Ectodermal cell (in vitro differentiated cells): ENCODE measurements around the gene PARD3B.

ENCODE experiments used
- H3K27ac ChIP-seq: 2 replicates; pipeline ENCODE4 v1.7.0; 2013; ENCODE audit warnings: mild to moderate bottlenecking, low read depth, low read length; ENCODE audit not compliant: insufficient read depth, poor library complexity, severe bottlenecking
- H3K27me3 ChIP-seq: 2 replicates; pipeline ENCODE4 v1.7.0; 2013; ENCODE audit warnings: mild to moderate bottlenecking, low read length; ENCODE audit not compliant: insufficient read depth, control insufficient read depth, poor library complexity, severe bottlenecking
- H3K36me3 ChIP-seq: one replicate; pipeline ENCODE4 v1.7.0; 2013; ENCODE audit warnings: low read length; ENCODE audit not compliant: control insufficient read depth, insufficient read depth
- H3K4me1 ChIP-seq: one replicate; pipeline ENCODE4 v1.7.0; 2013; ENCODE audit warnings: low read length; ENCODE audit not compliant: control insufficient read depth, insufficient read depth
- H3K4me3 ChIP-seq: 2 replicates; pipeline ENCODE4 v1.7.0; 2013; ENCODE audit warnings: low read depth, low read length, control low read depth; ENCODE audit not compliant: insufficient read depth
- H3K9me3 ChIP-seq: 2 replicates; pipeline ENCODE4 v1.7.0; 2013; ENCODE audit warnings: mild to moderate bottlenecking, low read length, moderate library complexity; ENCODE audit not compliant: control insufficient read depth
- WGBS, 2 experiments: methylation state at CpG; one replicate each; pipeline ENCODE4 v1.1.7; 2013; ENCODE audit warnings: missing lambda C conversion rate in 2 of 2; 5-methylcytosine and 5-hydroxymethylcytosine counted together

PARD3B gene

DNA sequence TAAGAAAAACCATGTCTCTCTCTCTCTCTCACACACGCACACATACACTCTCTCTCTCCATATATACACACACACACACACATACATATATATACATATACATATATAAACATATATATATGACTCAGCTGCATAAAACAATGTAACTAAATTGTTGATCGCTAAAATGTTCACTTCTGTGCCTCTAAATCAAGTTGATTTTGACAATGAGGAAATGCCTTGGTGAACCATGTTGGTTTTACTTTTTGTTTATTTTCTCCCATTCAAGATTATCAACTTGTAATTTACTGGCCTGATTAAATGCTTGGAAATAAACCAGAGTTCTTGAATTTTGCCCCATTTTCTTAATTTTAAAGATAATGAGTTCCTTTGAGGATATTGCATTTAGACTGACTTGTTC is 500.4 kb downstream of the PARD3B start:
- Histone ChIP-seq H3K27ac (no peak overlapping the region), H3K27me3 (no peaks in the 10 kb centered on the region), H3K4me3 (no peak overlapping the region), H3K36me3 (no peaks in the 10 kb centered on the region), H3K9me3 (no peaks in the 10 kb centered on the region), H3K4me1 (peaks cover 15% of the 10 kb centered on the region)
- WGBS, 2 experiments = 83 to 100% methylated on average over 1 to 2 of the region's 2 CpGs

DNA sequence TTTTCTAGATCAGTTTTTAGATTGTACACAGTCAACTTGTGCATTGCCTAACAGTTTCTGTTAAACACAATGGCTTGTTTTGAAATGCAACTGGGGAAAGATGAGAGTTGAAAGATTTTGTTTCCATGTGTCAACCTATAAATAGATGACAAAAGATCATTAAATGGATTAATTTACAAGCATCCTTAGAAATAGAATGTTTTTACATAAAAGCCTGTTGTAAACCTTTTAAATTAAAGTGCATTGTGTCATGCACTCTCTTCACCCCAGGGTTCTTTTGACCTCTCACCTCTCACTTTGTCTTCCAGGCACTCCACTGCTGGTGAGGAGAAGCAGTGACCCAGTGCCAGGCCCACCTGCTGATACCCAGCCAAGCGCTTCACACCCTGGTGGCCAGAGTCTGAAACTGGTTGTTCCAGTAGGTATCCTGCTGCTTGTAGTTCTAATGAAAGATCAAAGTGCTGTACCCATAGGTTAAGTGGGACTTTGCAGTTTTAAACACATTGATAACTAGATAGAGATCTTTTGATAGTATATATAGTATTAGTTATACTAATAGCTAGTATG is 502.1 kb downstream of the PARD3B start:
- no peaks in the 10 kb centered on the region for H3K36me3 ChIP-seq
- no peak overlapping the region for H3K4me3 ChIP-seq
- WGBS, 2 experiments = 0% methylated on average over 1 of the region's 1 CpG
- H3K27ac ChIP-seq = no peak overlapping the region
- H3K4me1 ChIP-seq = peaks cover 15% of the 10 kb centered on the region
- H3K9me3 ChIP-seq = no peaks in the 10 kb centered on the region
- H3K27me3 ChIP-seq = no peaks in the 10 kb centered on the region

DNA sequence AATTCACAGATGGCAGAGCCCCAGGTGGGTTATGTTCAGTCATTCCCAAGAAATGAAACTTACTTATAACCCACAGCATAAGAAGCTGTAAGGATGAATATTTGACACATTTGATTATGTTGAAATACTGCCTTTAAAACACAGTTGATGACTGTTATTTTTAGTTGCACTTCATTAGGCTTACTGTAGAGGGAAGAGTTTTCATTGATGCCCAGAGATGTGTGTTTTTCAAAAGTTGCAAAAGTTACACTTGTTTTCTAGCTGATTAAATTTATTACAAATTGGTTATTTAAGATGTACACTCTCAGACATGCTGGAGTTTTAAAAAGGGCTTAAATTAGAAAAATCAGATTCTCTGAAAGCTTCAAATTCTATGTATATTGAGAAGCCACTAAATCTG is 506.1 kb downstream of the PARD3B start:
- no peaks in the 10 kb centered on the region for H3K27me3 ChIP-seq
- H3K4me1 ChIP-seq = peaks cover 15% of the 10 kb centered on the region
- H3K4me3 ChIP-seq = no peak overlapping the region
- no peak overlapping the region for H3K27ac ChIP-seq
- no peaks in the 10 kb centered on the region for H3K9me3 ChIP-seq
- H3K36me3 ChIP-seq = no peaks in the 10 kb centered on the region

DNA sequence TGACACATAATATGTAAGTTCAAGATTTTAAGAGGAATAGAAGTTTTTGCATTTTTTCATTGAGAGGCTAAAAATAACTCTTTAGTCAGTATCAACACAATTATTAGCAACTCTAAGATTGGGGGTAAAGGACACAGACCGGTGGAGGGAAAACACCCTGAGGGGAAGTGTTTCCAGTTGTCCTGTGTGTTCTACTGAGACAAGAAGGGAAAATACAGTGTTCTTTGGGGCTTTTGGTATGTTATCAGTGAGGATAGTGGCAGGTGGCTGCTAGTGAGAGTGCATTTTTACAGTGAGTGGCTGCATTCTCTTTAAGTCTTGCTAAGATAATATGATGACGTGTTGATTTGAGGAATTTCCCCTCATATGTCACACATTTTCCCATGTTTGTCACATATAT is 507.5 kb downstream of the PARD3B start:
- H3K27ac ChIP-seq = no peak overlapping the region
- H3K9me3 ChIP-seq = no peaks in the 10 kb centered on the region
- no peaks in the 10 kb centered on the region for H3K27me3 ChIP-seq
- WGBS, 2 experiments = 94 to 97% methylated on average over 2 of the region's 2 CpGs
- peaks cover 6% of the 10 kb centered on the region for H3K4me1 ChIP-seq
- no peak overlapping the region for H3K4me3 ChIP-seq
- H3K36me3 ChIP-seq = no peaks in the 10 kb centered on the region

DNA sequence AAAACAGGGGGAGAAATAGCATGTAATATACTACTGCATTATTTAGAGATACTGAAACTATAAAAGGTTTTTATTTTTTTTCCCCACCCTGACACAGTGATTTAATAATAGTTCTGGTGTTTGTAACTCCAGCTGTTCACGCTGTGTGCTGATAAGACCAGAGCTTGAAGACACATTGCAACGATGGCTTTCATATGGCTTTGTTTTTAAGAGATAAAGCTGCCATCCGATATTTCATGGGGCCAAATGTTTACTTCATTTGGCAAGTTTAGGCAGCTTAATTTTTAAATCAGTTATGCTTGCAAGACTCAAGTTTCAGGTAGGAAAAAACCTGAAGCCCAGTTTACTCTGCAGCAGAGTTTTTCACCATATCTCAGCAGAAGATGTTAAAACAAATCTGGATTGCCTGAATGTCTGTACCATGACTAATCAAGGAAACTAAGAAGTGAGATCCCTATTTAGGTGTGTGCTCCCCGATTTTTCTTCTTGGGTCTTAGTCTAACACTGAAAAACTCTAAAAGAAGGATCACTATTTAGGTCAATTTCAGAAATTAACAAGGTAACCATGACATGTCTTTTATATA is 508.6 kb downstream of the PARD3B start:
- no peaks in the 10 kb centered on the region for H3K36me3 ChIP-seq
- H3K27me3 ChIP-seq = no peaks in the 10 kb centered on the region
- H3K9me3 ChIP-seq = no peaks in the 10 kb centered on the region
- H3K27ac ChIP-seq = no peak overlapping the region
- no peaks in the 10 kb centered on the region for H3K4me1 ChIP-seq
- H3K4me3 ChIP-seq = no peak overlapping the region
- WGBS, 2 experiments = 93 to 95% methylated on average over 4 of the region's 4 CpGs

DNA sequence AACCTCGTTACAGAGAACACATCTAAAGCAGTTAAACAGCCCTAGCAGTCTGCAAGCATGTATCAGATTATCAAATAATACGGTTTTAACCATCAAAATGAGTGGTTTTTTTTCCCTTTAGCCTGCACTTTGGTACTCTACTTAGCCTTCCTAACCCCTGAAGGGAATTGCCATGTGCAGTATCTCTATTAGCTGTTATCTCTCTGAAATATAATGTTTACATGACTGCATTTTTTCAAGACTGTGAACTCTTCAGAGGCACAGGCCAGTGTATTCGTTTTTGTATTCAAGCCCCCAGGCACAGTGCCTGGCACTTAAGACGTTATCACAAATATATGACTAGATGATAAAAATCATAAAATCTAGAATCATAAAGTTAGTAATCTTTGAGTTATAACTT is 509.5 kb downstream of the PARD3B start:
- WGBS, 2 experiments = 90 to 92% methylated on average over 2 of the region's 4 CpGs
- Histone ChIP-seq H3K36me3 (no peaks in the 10 kb centered on the region), H3K27me3 (no peaks in the 10 kb centered on the region), H3K27ac (no peak overlapping the region), H3K4me3 (no peak overlapping the region), H3K9me3 (no peaks in the 10 kb centered on the region), H3K4me1 (no peaks in the 10 kb centered on the region)

DNA sequence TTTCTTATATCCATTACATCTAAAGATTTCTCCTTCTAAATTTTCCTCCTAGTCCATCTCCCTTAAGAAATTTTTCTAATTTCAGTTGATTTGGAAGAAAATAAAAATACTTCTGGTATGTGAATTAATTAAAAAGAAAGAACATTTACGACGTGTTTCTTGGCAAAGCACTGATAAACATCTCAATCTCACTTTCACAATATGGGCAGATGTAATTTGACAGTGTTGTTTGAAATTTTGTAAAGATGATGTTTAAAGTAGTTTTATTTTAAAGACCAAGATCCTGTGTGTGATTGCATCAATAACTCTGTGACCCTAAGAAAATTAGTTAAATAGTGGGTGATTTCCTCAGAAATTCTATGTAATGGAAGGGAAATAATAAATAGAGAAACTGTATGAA is 510.0 kb downstream of the PARD3B start:
- WGBS, 2 experiments = 95 to 100% methylated on average over 2 of the region's 2 CpGs
- H3K4me3 ChIP-seq = no peak overlapping the region

DNA sequence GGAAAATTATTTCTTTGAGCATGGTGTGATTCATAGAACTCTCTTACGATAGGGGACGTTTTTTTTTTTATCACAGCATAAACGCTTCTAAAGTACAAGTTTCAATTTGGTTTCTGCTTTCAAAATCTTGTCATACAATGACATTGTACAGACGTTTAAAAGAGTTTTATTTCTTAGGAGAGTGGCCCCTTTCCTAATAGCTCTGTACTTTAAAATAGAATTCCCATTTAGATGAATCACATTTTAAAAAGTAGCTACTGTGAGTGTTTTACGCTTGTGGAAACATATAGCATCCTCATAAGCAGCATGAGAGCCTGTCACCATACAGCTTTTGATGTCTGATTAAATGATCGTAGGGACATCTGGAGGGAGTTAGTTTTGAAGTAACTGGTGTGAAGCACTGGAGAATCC is 510.9 kb downstream of the PARD3B start:
- H3K27me3 ChIP-seq = no peaks in the 10 kb centered on the region
- 84 to 95% methylated on average over 6 of the region's 6 CpGs for WGBS, 2 experiments
- H3K4me3 ChIP-seq = no peak overlapping the region
- H3K27ac ChIP-seq = no peak overlapping the region
- no peaks in the 10 kb centered on the region for H3K4me1 ChIP-seq
- H3K36me3 ChIP-seq = no peaks in the 10 kb centered on the region
- no peaks in the 10 kb centered on the region for H3K9me3 ChIP-seq

More for the DNA sequence above, 510.0 kb downstream of the PARD3B start:
- Histone ChIP-seq H3K4me1 (no peaks in the 10 kb centered on the region), H3K27me3 (no peaks in the 10 kb centered on the region), H3K9me3 (no peaks in the 10 kb centered on the region), H3K27ac (no peak overlapping the region), H3K36me3 (no peaks in the 10 kb centered on the region)

DNA sequence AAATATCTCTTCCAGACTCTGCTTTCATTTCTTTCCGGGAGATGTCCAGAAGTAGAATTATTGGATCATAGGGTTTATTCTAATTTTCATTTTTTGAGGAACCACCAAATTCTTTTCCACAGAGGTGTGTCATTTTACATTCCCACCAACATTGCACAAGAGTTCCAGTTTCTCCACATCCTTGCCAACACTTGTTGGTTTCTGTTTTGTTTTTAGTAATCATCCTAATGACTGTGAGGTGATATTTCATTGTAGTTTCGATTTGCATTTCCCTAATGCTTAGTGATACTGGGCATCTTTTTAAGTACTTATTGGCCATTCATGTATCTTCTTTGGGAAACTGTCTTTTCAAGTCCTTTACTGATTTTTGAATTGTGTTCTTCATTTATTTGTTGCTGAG is 513.1 kb downstream of the PARD3B start:
- Histone ChIP-seq H3K4me1 (no peaks in the 10 kb centered on the region), H3K4me3 (no peak overlapping the region), H3K27ac (no peak overlapping the region), H3K36me3 (no peaks in the 10 kb centered on the region), H3K9me3 (no peaks in the 10 kb centered on the region), H3K27me3 (no peaks in the 10 kb centered on the region)
- 77 to 97% methylated on average over 1 to 2 of the region's 2 CpGs for WGBS, 2 experiments

DNA sequence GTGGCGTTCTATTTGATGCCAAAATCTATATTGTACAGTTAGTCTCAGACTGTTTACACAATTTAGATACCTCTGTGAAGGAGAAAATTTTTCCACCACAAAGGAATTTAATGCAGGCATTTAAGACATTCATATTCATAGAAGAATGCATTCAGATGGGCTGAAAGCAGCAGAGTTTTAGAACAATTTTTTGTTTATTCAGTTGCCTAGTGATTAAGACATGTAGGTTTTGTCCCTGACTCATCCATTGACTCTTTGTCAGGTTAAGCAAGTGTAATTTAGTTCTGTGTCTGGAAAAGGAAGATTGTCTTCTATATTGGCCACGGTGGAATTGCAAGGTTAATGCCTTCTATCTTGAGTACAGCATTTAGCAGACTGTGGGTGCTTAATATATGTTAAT is 515.0 kb downstream of the PARD3B start:
- H3K36me3 ChIP-seq = no peaks in the 10 kb centered on the region
- H3K9me3 ChIP-seq = no peaks in the 10 kb centered on the region
- H3K27me3 ChIP-seq = no peaks in the 10 kb centered on the region
- no peaks in the 10 kb centered on the region for H3K4me1 ChIP-seq
- H3K27ac ChIP-seq = no peak overlapping the region
- 77 to 86% methylated on average over 2 of the region's 2 CpGs for WGBS, 2 experiments
- H3K4me3 ChIP-seq = no peak overlapping the region

DNA sequence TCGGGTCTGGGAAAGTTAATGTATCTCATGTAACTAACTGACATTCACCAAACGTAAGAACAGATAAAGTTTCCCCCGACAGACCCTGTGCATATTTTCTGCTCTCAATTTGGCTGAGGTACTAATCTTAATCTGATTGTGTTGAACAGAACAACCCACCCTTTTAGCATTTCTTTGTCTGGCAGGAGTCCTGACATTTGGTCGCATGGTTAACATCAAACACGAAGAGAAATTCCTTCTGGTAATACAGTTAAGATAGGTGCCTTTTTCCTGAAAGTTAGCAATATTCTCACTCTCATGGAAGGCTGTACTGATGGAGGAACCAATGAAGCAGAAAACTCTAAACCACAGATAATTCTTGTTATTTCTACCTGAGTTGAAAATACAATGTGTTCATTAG is 520.8 kb downstream of the PARD3B start:
- Histone ChIP-seq H3K4me3 (no peak overlapping the region), H3K36me3 (no peaks in the 10 kb centered on the region), H3K27me3 (no peaks in the 10 kb centered on the region), H3K27ac (no peak overlapping the region), H3K4me1 (no peaks in the 10 kb centered on the region), H3K9me3 (no peaks in the 10 kb centered on the region)
- 93 to 97% methylated on average over 4 to 5 of the region's 5 CpGs for WGBS, 2 experiments
